Ishikawa (cell line): ENCODE data around the gene EPHA2.

Source experiments
- CEBPB ChIP-seq: IDR thresholded peaks from 2 replicates; pipeline ENCODE4 v1.6.1; 2012
- CREB1 ChIP-seq: IDR thresholded peaks from 2 replicates; pipeline ENCODE4 v1.6.1; 2012; ENCODE audit warnings: low read depth
- EGR1 ChIP-seq: IDR thresholded peaks from 2 replicates; pipeline ENCODE4 v1.6.1; 2012
- EP300 ChIP-seq: IDR thresholded peaks from 2 replicates; pipeline ENCODE4 v1.6.1; 2012; ENCODE audit warnings: borderline replicate concordance
- FOXM1 ChIP-seq: IDR thresholded peaks from 2 replicates; pipeline ENCODE4 v1.6.1; 2012; ENCODE audit warnings: low read depth, borderline replicate concordance
- NFIC ChIP-seq: IDR thresholded peaks from 2 replicates; pipeline ENCODE4 v1.6.1; 2012
- RAD21 ChIP-seq: IDR thresholded peaks from 2 replicates; pipeline ENCODE4 v1.6.1; 2012; ENCODE audit warnings: low read depth
- REST ChIP-seq: IDR thresholded peaks from 2 replicates; pipeline ENCODE4 v1.6.1; 2012; ENCODE audit warnings: low read depth, mild to moderate bottlenecking
- TAF1 ChIP-seq: IDR thresholded peaks from 2 replicates; pipeline ENCODE4 v1.6.1; 2012; ENCODE audit warnings: low read depth, mild to moderate bottlenecking
- TCF12 ChIP-seq: IDR thresholded peaks from 2 replicates; pipeline ENCODE4 v1.6.1; 2012; ENCODE audit warnings: low read depth
- TEAD4 ChIP-seq: IDR thresholded peaks from 2 replicates; pipeline ENCODE4 v1.6.1; 2012
- USF1 ChIP-seq: IDR thresholded peaks from 2 replicates; pipeline ENCODE4 v1.6.1; 2012
- YY1 ChIP-seq: IDR thresholded peaks from 2 replicates; pipeline ENCODE4 v1.6.1; 2012; ENCODE audit warnings: low read depth
- ZBTB7A ChIP-seq: IDR thresholded peaks from 2 replicates; pipeline ENCODE4 v1.6.1; 2012; ENCODE audit warnings: low read depth
- TF ChIP-seq, protein P1 (sequence below): IDR thresholded peaks from 2 replicates; pipeline ENCODE4 v1.6.1; 2012

The EPHA2 gene

DNA sequence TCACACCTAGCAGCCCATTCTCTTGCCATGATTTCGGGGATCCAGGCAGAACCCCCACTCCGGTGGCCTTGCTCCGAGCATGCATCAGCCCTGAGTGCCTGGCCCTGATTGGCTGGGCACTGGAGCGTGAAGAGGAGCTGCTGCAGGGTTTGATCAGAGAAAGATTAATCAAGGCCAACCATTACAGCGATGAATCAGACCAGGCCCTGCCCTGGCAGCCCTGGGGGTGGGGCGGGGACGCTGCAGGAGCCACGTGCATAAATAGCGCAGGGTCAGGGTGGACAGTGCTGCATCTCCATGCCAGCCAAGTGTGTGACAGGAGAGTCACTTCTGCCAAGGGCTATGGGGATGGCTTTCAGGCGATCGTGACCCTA is 79.0 kb downstream of the EPHA2 start:
- TF ChIP-seq TAF1 = no peak
- TF ChIP-seq, protein P1, sequence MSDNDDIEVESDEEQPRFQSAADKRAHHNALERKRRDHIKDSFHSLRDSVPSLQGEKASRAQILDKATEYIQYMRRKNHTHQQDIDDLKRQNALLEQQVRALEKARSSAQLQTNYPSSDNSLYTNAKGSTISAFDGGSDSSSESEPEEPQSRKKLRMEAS = peak; percentile 26; the same call in 1 of the 2 replicates

DNA sequence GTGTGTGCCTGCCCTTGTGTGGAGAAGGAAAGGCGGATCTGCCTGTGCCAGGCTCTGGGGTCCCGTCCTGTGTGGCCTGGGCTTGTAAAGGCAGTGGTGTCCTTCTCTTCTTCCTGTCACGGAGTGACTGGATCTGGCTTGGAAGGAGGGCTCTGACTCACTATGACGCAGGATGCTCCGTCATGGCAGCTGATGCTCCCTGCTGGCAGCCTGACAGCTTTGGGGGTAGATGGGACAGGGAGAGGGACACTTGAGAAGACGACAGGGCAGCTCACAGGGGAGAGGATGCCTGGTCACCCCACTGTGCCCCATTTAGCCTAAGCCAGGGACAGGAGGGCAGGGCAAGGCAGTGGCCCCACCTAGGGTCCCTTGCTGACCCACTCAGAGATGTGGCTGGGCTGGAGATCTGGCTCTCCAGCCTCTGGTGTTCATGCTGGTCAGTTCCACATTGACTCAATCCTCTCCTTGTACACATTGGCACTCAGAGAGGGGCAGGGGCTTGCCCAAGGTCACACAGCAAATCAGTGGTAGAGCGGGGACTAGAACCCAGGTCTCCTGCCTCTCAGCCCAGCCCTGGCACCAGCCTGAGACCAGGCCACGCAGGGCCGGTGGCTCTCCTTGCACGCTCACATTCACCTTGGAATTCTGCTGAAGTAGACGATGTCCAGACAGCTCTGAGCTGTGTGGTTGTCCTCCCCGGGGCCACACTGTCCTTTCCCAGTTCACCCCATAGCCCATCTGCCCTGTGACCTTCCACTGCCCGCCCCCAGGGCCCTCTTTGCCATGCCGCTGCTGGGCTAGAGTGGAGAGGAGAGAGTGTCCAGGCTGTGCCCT is 79.6 kb downstream of the EPHA2 start:
- no peak for TF ChIP-seq TCF12
- no peak for TF ChIP-seq ZBTB7A
- no peak for TF ChIP-seq TEAD4
- TF ChIP-seq TAF1 = no peak
- no peak for TF ChIP-seq NFIC

GRCh38 chr1:16075337-16076030 is 80.4 kb downstream of the EPHA2 start:
- no peak for TF ChIP-seq TAF1
- TF ChIP-seq FOXM1 = no peak
- TF ChIP-seq RAD21 = no peak
- TF ChIP-seq EGR1 = no peak
- TF ChIP-seq, protein P1 = no peak
- TF ChIP-seq TCF12 = no peak
- no peak for TF ChIP-seq CEBPB
- TF ChIP-seq CREB1 = no peak
- TF ChIP-seq NFIC = no peak
- TF ChIP-seq USF1 = no peak
- no peak for TF ChIP-seq REST
- no peak for TF ChIP-seq EP300
- TF ChIP-seq YY1 = no peak
- TF ChIP-seq TEAD4 = no peak
- no peak for TF ChIP-seq ZBTB7A
